Gastroesophageal sphincter (tissue), 4 donors: ENCODE measurements around the gene GNAO1. TPM values are rescaled to one million over a fixed set of nuclear protein-coding genes. Genes with fewer than 3 reads are reported as not detected.
A peak's percentile ranks its signal among the peaks of the same experiment; 100 is the strongest.

Experiments
- ATAC-seq: fragments of 150-250 bp; one replicate; pipeline ENCODE4 v1.9.1; 2016; ENCODE audit warnings: mild to moderate bottlenecking, moderate library complexity
- H3K27ac ChIP-seq, 4 donors: fragments of 200-600 bp; sonication (generic) in 3 of 4; 1 replicate in 3 of 4; 2 replicates in 1 of 4; pipeline ENCODE4 v1.5.1; 2016 to 2019
- H3K27me3 ChIP-seq: fragments of 200-600 bp; sonication (generic); one replicate; pipeline ENCODE4 v1.5.1; 2019
- H3K36me3 ChIP-seq, 2 donors: fragments of 200-600 bp; sonication (generic); one replicate each; pipeline ENCODE4 v1.5.1; 2019; ENCODE audit warnings: control low read depth in 1 of 2
- H3K4me1 ChIP-seq, 3 donors: fragments of 200-600 bp; sonication (generic); 1 replicate in 2 of 3; 2 replicates in 1 of 3; pipeline ENCODE4 v1.5.1; 2016 to 2019; ENCODE audit warnings: control low read depth in 2 of 3
- H3K4me3 ChIP-seq, 2 donors: fragments of 200-600 bp; sonication (generic); one replicate each; pipeline ENCODE4 v1.5.1; 2019; ENCODE audit warnings: mild to moderate bottlenecking in 1 of 2, moderate library complexity in 1 of 2
- H3K9me3 ChIP-seq, 3 donors: fragments of 200-600 bp; sonication (generic); one replicate each; pipeline ENCODE4 v1.5.1; 2017 to 2019; ENCODE audit warnings: control low read depth in 2 of 3
- CTCF ChIP-seq, 4 experiments: fragments of 200-600 bp in 2 of 4; fragments of 450-650 bp in 2 of 4; sonication (generic) in 1 of 4; IDR thresholded peaks; one replicate each; pipeline ENCODE4 v1.5.1; 2017 to 2019; ENCODE audit warnings: antibody characterized with exemption in 4 of 4, mild to moderate bottlenecking in 2 of 4, moderate library complexity in 2 of 4
- EP300 ChIP-seq: sonication (generic); formaldehyde crosslinking; IDR thresholded peaks from one replicate; pipeline ENCODE4 v1.6.1; 2017; ENCODE audit warnings: antibody characterized with exemption, mild to moderate bottlenecking
- POLR2A ChIP-seq, 2 donors: fragments of 450-650 bp; IDR thresholded peaks; one replicate each; pipeline ENCODE4 v1.6.1; 2017; ENCODE audit warnings: antibody characterized with exemption in 2 of 2, mild to moderate bottlenecking in 2 of 2, moderate library complexity in 1 of 2
- POLR2AphosphoS5 ChIP-seq: sonication (generic); formaldehyde crosslinking; IDR thresholded peaks from one replicate; pipeline ENCODE4 v1.6.1; 2017; ENCODE audit warnings: antibody characterized with exemption
- WGBS, 2 donors: methylation state at CpG; one replicate each; pipeline ENCODE4 v1.1.5; 2018; ENCODE audit warnings: low coverage in 1 of 2; 5-methylcytosine and 5-hydroxymethylcytosine counted together
- total RNA-seq, 4 donors: library from RNA; depleted of rRNA; stranded (reverse); fragments of >200 nt; gene quantifications; one replicate each; pipeline ENCODE4 v1.1.0, GENCODE V29; 2016

Gene GNAO1
- total RNA-seq, 4 donors from 2014 or later, result 3.4 to 21.0 (median 11.0) TPM

- ATAC-seq, result no peak
- H3K4me1 ChIP-seq, result peaks cover 0 to 3% (median 0%) of the 10 kb centered on the region in 3 donors
- no peaks in the 10 kb centered on the region for H3K9me3 ChIP-seq
- TF ChIP-seq EP300, result no peak
- no peak overlapping the region for H3K27ac ChIP-seq
- no peaks in the 10 kb centered on the region for H3K36me3 ChIP-seq
- no peaks in the 10 kb centered on the region for H3K27me3 ChIP-seq
- no peak overlapping the region for H3K4me3 ChIP-seq
- WGBS, 2 donors, result 83% methylated on average over 2 of the region's 7 CpGs; no CpG with 5 or more reads in 1 of the 2 donors
Measured at GRCh38 chr16:56288019-56288418, 96.7 kb downstream of the GNAO1 start.

GRCh38 chr16:56289416-56289815 is 98.1 kb downstream of the GNAO1 start:
- no peaks in the 10 kb centered on the region for H3K36me3 ChIP-seq
- 85 to 100% methylated on average over 1 to 8 of the region's 9 CpGs for WGBS, 2 donors
- ATAC-seq, result no peak

GRCh38 chr16:56289862-56290261 is 98.6 kb downstream of the GNAO1 start:
- no peaks in the 10 kb centered on the region for H3K9me3 ChIP-seq
- no peak overlapping the region for H3K4me3 ChIP-seq
- peaks cover 0 to 19% (median 0%) of the 10 kb centered on the region in 3 donors for H3K4me1 ChIP-seq
- no peaks in the 10 kb centered on the region for H3K36me3 ChIP-seq
- H3K27me3 ChIP-seq, result no peaks in the 10 kb centered on the region
- H3K27ac ChIP-seq, result no peak overlapping the region
- 80 to 86% methylated on average over 3 to 4 of the region's 4 CpGs for WGBS, 2 donors
- no peak for ATAC-seq
- TF ChIP-seq POLR2A (IDR thresholded peaks at IDR 0.05) (no peak), EP300 (no peak), CTCF (IDR thresholded peaks at IDR 0.05) (no peak), POLR2AphosphoS5 (no peak)

More at GRCh38 chr16:56289416-56289815, 98.1 kb downstream of the GNAO1 start:
- Histone ChIP-seq H3K4me1 (peaks cover 0 to 14% (median 0%) of the 10 kb centered on the region in 3 donors), H3K4me3 (no peak overlapping the region), H3K27ac (no peak overlapping the region), H3K9me3 (no peaks in the 10 kb centered on the region), H3K27me3 (no peaks in the 10 kb centered on the region)
- TF ChIP-seq POLR2A (IDR thresholded peaks at IDR 0.05), result no peak
- no peak for TF ChIP-seq CTCF (IDR thresholded peaks at IDR 0.05)
- no peak for TF ChIP-seq POLR2AphosphoS5
- no peak for TF ChIP-seq EP300

- Histone ChIP-seq H3K9me3 (no peaks in the 10 kb centered on the region), H3K4me1 (peaks cover 0 to 46% (median 0%) of the 10 kb centered on the region in 3 donors), H3K27me3 (no peaks in the 10 kb centered on the region), H3K36me3 (no peaks in the 10 kb centered on the region), H3K27ac (peak overlapping the region in 1 of 4 donors; percentile 70), H3K4me3 (no peak overlapping the region)
- ATAC-seq, result no peak
- 67% methylated on average over 1 of the region's 5 CpGs; no CpG with 5 or more reads in 1 of the 2 donors for WGBS, 2 donors
- TF ChIP-seq POLR2A (IDR thresholded peaks at IDR 0.05) (no peak), CTCF (IDR thresholded peaks at IDR 0.05) (no peak), POLR2AphosphoS5 (no peak), EP300 (no peak)
Measured at GRCh38 chr16:56294014-56294413, 102.7 kb downstream of the GNAO1 start.

- H3K4me1 ChIP-seq, result peaks cover 0 to 51% (median 0%) of the 10 kb centered on the region in 3 donors
- H3K4me3 ChIP-seq, result no peak overlapping the region
- ATAC-seq, result no peak
- 32 to 39% methylated on average over 2 of the region's 2 CpGs for WGBS, 2 donors
- H3K27ac ChIP-seq, result peak overlapping the region in 1 of 4 donors; percentile 70
- H3K27me3 ChIP-seq, result no peaks in the 10 kb centered on the region
- H3K36me3 ChIP-seq, result no peaks in the 10 kb centered on the region
- TF ChIP-seq EP300 (no peak), POLR2AphosphoS5 (peak; percentile 62)
- no peaks in the 10 kb centered on the region for H3K9me3 ChIP-seq
Measured at GRCh38 chr16:56294579-56294978, 103.3 kb downstream of the GNAO1 start.

- peak overlapping the region in 1 of 4 donors; percentile 70 for H3K27ac ChIP-seq
Measured at GRCh38 chr16:56295059-56295665, 103.9 kb downstream of the GNAO1 start.

More at GRCh38 chr16:56295059-56295665, 103.9 kb downstream of the GNAO1 start:
- no peak for TF ChIP-seq CTCF (IDR thresholded peaks at IDR 0.05)
- TF ChIP-seq POLR2AphosphoS5, result no peak
- no peak for TF ChIP-seq POLR2A (IDR thresholded peaks at IDR 0.05)
- TF ChIP-seq EP300, result no peak
- WGBS, 2 donors, result 74 to 82% methylated on average over 3 to 5 of the region's 8 CpGs
- H3K27me3 ChIP-seq, result no peaks in the 10 kb centered on the region
- no peak overlapping the region for H3K4me3 ChIP-seq
- H3K9me3 ChIP-seq, result no peaks in the 10 kb centered on the region
- ATAC-seq, result no peak
- H3K4me1 ChIP-seq, result peaks cover 0 to 57% (median 0%) of the 10 kb centered on the region in 3 donors
- no peaks in the 10 kb centered on the region for H3K36me3 ChIP-seq
